C1 segment of cervical spinal cord (tissue), 14 donors: ENCODE measurements around the gene IL24.

Experiments used
- DNase-seq, 14 donors: peaks; one replicate each; lab custom pipeline; 2025; lab: John Stamatoyannopoulos, UW

The IL24 gene

GRCh38 chr1:206951318-206952100 is 54.3 kb downstream of the IL24 start:
- no peak for DNase-seq

GRCh38 chr1:206952171-206952570 is 54.9 kb downstream of the IL24 start:
- DNase-seq, result no peak

- no peak for DNase-seq
These were observed 55.9 kb downstream of the IL24 start for GRCh38 chr1:206953126-206953525.

GRCh38 chr1:206953626-206954025 is 56.4 kb downstream of the IL24 start:
- no peak for DNase-seq
